Astrocyte (in vitro differentiated cells and primary cell): ENCODE results near the gene MAP3K20. TPM values are rescaled to one million over a fixed set of nuclear protein-coding genes. Genes with fewer than 3 reads are reported as not detected.
A peak's percentile ranks its signal among the peaks of the same experiment; 100 is the strongest.

Source experiments
- DNase-seq: peaks from one replicate; pipeline ENCODE4 v3.0.0-alpha.2; 2010; ENCODE audit warnings: low read depth
- FAIRE-seq: peaks from 2 replicates; lab custom pipeline; 2011; peaks lifted over from hg19 to GRCh38; lab: Jason Lieb, UNC
- H2AFZ ChIP-seq: 2 replicates; pipeline ENCODE4 v1.6.0; 2012; ENCODE audit warnings: low read depth, low read length, inconsistent platforms
- H3K27ac ChIP-seq: 2 replicates; pipeline ENCODE4 v1.5.1; 2011; ENCODE audit warnings: low read depth, low read length, inconsistent platforms
- H3K27me3 ChIP-seq: 2 replicates; pipeline ENCODE4 v1.6.0; 2011; ENCODE audit warnings: low read length, inconsistent platforms; ENCODE audit not compliant: insufficient read depth
- H3K36me3 ChIP-seq: 2 replicates; pipeline ENCODE4 v1.5.1; 2011; ENCODE audit warnings: low read length, inconsistent platforms; ENCODE audit not compliant: insufficient read depth
- H3K4me1 ChIP-seq: 2 replicates; pipeline ENCODE4 v1.5.1; 2011; ENCODE audit warnings: low read length, inconsistent platforms; ENCODE audit not compliant: insufficient read depth
- H3K4me2 ChIP-seq: 2 replicates; pipeline ENCODE4 v1.6.0; 2012; ENCODE audit warnings: low read length, inconsistent platforms
- H3K4me3 ChIP-seq: 2 replicates; pipeline ENCODE4 v1.5.1; 2011; ENCODE audit warnings: low read depth, mild to moderate bottlenecking, low read length, inconsistent platforms; ENCODE audit not compliant: insufficient read depth
- H3K79me2 ChIP-seq: 2 replicates; pipeline ENCODE4 v1.6.0; 2012; ENCODE audit warnings: mild to moderate bottlenecking, low read length, inconsistent platforms; ENCODE audit not compliant: insufficient read depth
- H3K9ac ChIP-seq: 2 replicates; pipeline ENCODE4 v1.6.0; 2012; ENCODE audit warnings: mild to moderate bottlenecking, low read length, inconsistent platforms
- H3K9me3 ChIP-seq: 2 replicates; pipeline ENCODE4 v1.5.1; 2012; ENCODE audit warnings: low read depth, mild to moderate bottlenecking, low read length, inconsistent platforms; ENCODE audit not compliant: insufficient read depth
- H4K20me1 ChIP-seq: 2 replicates; pipeline ENCODE4 v1.6.0; 2012; ENCODE audit warnings: low read length, inconsistent platforms; ENCODE audit not compliant: insufficient read depth
- H3K27ac Mint-ChIP-seq: one replicate; pipeline ENCODE4 v1.8.0; 2021; ENCODE audit warnings: mild to moderate bottlenecking, mixed read lengths; ENCODE audit not compliant: unreplicated experiment
- H3K27me3 Mint-ChIP-seq: one replicate; pipeline ENCODE4 v1.8.0; 2021; ENCODE audit warnings: low read depth, mixed read lengths; ENCODE audit not compliant: unreplicated experiment
- H3K36me3 Mint-ChIP-seq: one replicate; pipeline ENCODE4 v1.8.0; 2021; ENCODE audit warnings: low read depth, mixed read lengths; ENCODE audit not compliant: unreplicated experiment
- H3K4me1 Mint-ChIP-seq: one replicate; pipeline ENCODE4 v1.8.0; 2021; ENCODE audit warnings: low read depth, mixed read lengths; ENCODE audit not compliant: unreplicated experiment
- H3K4me3 Mint-ChIP-seq: one replicate; pipeline ENCODE4 v1.8.0; 2021; ENCODE audit warnings: mild to moderate bottlenecking, moderate library complexity, mixed read lengths; ENCODE audit not compliant: unreplicated experiment
- H3K9me3 Mint-ChIP-seq: one replicate; pipeline ENCODE4 v1.8.0; 2021; ENCODE audit warnings: mild to moderate bottlenecking, mixed read lengths; ENCODE audit not compliant: unreplicated experiment
- EZH2 ChIP-seq: IDR thresholded peaks from 2 replicates; pipeline ENCODE4 v1.6.1; 2012; ENCODE audit warnings: mild to moderate bottlenecking, low read length, inconsistent platforms; ENCODE audit not compliant: insufficient read depth
- total RNA-seq: library from RNA; stranded (reverse); gene quantifications from 2 replicates; pipeline ENCODE4 v1.2.1, GENCODE V29; 2021
- TF ChIP-seq, protein P1 (sequence below): IDR thresholded peaks from 2 replicates; pipeline ENCODE4 v1.5.1; 2011; ENCODE audit warnings: low read depth, mild to moderate bottlenecking, inconsistent platforms, low read length, moderate library complexity; ENCODE audit not compliant: insufficient read depth

The MAP3K20 gene
- total RNA-seq, 1 donor from 2014 or later, result 42.4 TPM

DNA sequence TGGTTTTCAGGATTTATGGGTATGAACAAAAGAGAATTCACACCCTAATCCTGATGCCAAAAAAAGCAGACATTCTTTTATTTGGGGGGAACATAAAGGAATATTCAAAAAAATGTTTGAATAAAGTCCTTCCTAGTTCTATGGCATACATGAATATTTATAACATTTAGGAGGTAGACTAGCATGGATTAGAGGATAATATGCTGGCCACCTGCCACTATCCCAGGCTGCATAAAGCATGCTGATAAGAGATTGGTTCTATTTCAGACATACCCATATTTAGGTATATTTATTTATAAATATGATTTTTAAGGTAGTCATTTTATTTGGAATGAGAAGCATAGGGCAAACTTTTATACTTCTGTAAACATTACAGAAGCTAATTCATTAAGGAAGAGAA, 34.9 kb upstream of the MAP3K20 start:
- no peak overlapping the region for H3K4me2 ChIP-seq
- H3K4me1 ChIP-seq, result no peaks in the 10 kb centered on the region
- DNase-seq (no peak), FAIRE-seq (no peak)
- no peaks in the 10 kb centered on the region for H3K9me3 ChIP-seq
- Mint-ChIP-seq H3K9me3 (peaks cover 2% of the 10 kb centered on the region), H3K4me3 (no peak overlapping the region), H3K4me1 (peaks cover 12% of the 10 kb centered on the region), H3K27ac (no peak overlapping the region), H3K27me3 (no peaks in the 10 kb centered on the region), H3K36me3 (no peaks in the 10 kb centered on the region)
- no peaks in the 10 kb centered on the region for H4K20me1 ChIP-seq
- no peak overlapping the region for H3K9ac ChIP-seq
- no peak overlapping the region for H3K27ac ChIP-seq
- no peak overlapping the region for H2AFZ ChIP-seq
- no peak overlapping the region for H3K4me3 ChIP-seq
- no peaks in the 10 kb centered on the region for H3K27me3 ChIP-seq
- TF ChIP-seq, protein P1, sequence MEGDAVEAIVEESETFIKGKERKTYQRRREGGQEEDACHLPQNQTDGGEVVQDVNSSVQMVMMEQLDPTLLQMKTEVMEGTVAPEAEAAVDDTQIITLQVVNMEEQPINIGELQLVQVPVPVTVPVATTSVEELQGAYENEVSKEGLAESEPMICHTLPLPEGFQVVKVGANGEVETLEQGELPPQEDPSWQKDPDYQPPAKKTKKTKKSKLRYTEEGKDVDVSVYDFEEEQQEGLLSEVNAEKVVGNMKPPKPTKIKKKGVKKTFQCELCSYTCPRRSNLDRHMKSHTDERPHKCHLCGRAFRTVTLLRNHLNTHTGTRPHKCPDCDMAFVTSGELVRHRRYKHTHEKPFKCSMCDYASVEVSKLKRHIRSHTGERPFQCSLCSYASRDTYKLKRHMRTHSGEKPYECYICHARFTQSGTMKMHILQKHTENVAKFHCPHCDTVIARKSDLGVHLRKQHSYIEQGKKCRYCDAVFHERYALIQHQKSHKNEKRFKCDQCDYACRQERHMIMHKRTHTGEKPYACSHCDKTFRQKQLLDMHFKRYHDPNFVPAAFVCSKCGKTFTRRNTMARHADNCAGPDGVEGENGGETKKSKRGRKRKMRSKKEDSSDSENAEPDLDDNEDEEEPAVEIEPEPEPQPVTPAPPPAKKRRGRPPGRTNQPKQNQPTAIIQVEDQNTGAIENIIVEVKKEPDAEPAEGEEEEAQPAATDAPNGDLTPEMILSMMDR, result no peak
- no peak for TF ChIP-seq EZH2
- H3K36me3 ChIP-seq, result no peaks in the 10 kb centered on the region
- no peaks in the 10 kb centered on the region for H3K79me2 ChIP-seq

DNA sequence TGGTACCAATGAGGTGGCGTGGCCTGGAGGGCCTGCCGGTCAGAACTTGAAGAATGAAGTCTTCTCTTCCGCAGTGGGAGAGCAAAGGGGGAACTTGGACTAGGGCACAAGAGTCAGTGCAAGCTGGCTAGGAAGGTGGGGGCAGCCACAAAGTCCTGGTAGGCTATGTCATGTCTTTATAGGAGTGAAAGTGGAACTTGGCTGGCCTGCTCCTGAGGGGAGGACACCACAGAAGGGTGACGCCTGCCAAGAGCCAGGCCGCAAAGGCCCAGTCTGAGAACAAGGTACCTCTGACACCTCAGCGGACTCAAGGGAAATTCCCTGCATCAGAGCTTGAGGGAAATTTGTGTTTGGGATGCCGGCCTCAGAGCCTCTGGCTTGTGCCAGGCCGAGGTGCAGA, 32.2 kb upstream of the MAP3K20 start:
- Mint-ChIP-seq H3K36me3 (no peaks in the 10 kb centered on the region), H3K9me3 (peaks cover 2% of the 10 kb centered on the region), H3K27me3 (no peaks in the 10 kb centered on the region), H3K4me3 (no peak overlapping the region), H3K4me1 (peaks cover 19% of the 10 kb centered on the region), H3K27ac (no peak overlapping the region)
- Histone ChIP-seq H3K9ac (no peak overlapping the region), H3K4me2 (no peak overlapping the region), H4K20me1 (no peaks in the 10 kb centered on the region), H3K27ac (no peak overlapping the region), H2AFZ (no peak overlapping the region), H3K9me3 (no peaks in the 10 kb centered on the region), H3K79me2 (no peaks in the 10 kb centered on the region), H3K27me3 (no peaks in the 10 kb centered on the region), H3K36me3 (no peaks in the 10 kb centered on the region), H3K4me1 (peaks cover 6% of the 10 kb centered on the region), H3K4me3 (no peak overlapping the region)
- DNase-seq (no peak), FAIRE-seq (no peak)
- TF ChIP-seq EZH2, result no peak
- TF ChIP-seq, protein P1, result no peak

DNA sequence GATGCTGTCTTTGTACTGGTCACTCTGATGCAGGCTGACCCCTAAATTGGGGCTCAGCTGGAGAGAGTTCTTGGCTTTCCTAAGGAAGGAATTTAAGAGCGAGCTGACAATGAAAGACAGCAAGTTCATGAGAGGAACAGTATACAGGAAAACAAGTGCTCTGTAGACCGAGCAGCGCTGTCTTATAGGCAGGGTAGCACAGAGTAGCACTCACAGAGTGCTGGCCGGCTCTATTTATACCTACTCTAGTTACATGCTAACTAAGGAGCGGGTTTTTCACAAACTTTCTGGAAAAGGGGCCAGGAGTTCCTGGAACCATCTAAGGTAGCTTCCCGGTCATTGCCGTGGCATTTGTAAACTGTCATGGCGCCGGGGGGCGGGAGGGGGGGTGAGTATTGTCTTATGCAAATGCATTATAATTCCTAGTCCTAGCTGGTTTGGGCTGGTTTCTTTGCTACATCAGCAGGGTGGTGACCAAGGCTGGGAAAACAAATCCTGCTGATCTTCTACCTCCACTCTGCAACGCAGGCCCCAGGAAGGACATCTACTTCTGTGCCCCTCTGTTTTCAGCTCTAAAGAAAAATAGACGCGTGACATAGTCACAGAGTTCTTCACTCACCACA, 31.6 kb upstream of the MAP3K20 start:
- Mint-ChIP-seq H3K27ac (peak overlapping the region; percentile 36), H3K27me3 (no peaks in the 10 kb centered on the region), H3K36me3 (no peaks in the 10 kb centered on the region), H3K4me3 (no peak overlapping the region), H3K4me1 (peaks cover 24% of the 10 kb centered on the region), H3K9me3 (peaks cover 2% of the 10 kb centered on the region)
- Histone ChIP-seq H3K4me1 (peaks cover 9% of the 10 kb centered on the region), H3K9me3 (no peaks in the 10 kb centered on the region), H2AFZ (no peak overlapping the region), H3K27me3 (no peaks in the 10 kb centered on the region), H4K20me1 (no peaks in the 10 kb centered on the region), H3K79me2 (no peaks in the 10 kb centered on the region), H3K36me3 (no peaks in the 10 kb centered on the region), H3K4me2 (no peak overlapping the region), H3K4me3 (no peak overlapping the region), H3K9ac (no peak overlapping the region), H3K27ac (no peak overlapping the region)
- TF ChIP-seq, protein P1, result no peak
- no peak for TF ChIP-seq EZH2
- FAIRE-seq (no peak), DNase-seq (no peak)
